ENCODE results near the gene ELMO2.

Gene ELMO2

GRCh38 chr20:46354920-46355654 lies 51.3 kb downstream of the ELMO2 start:
- no peaks in the 10 kb centered on the region for H3K27me3 Mint-ChIP-seq (ENCODE audit: low read depth)
- H3K36me3 Mint-ChIP-seq (ENCODE audit: low read depth) = peaks cover 13% of the 10 kb centered on the region
- peaks cover 31% of the 10 kb centered on the region for H3K4me1 Mint-ChIP-seq
- H3K4me3 Mint-ChIP-seq = no peak overlapping the region
- no peak overlapping the region for H3K27ac Mint-ChIP-seq
- no peak for TF ChIP-seq CTCF (IDR thresholded peaks at IDR 0.05; ENCODE audit: unreplicated experiment in 3 of 3)
- no peaks in the 10 kb centered on the region for H3K9me3 Mint-ChIP-seq

GRCh38 chr20:46354207-46354555 lies 52.2 kb downstream of the ELMO2 start:
- TF ChIP-seq CTCF (IDR thresholded peaks at IDR 0.05; ENCODE audit: unreplicated experiment in 3 of 3) = no peak
- no peaks in the 10 kb centered on the region for H3K27me3 Mint-ChIP-seq (ENCODE audit: low read depth)

GRCh38 chr20:46353500-46354206 lies 52.8 kb downstream of the ELMO2 start:
- no peak overlapping the region for H3K27ac Mint-ChIP-seq
- TF ChIP-seq CTCF (IDR thresholded peaks at IDR 0.05; ENCODE audit: unreplicated experiment in 3 of 3) = no peak
- no peaks in the 10 kb centered on the region for H3K27me3 Mint-ChIP-seq (ENCODE audit: low read depth)
- no peak overlapping the region for H3K4me3 Mint-ChIP-seq
- peaks cover 13% of the 10 kb centered on the region for H3K36me3 Mint-ChIP-seq (ENCODE audit: low read depth)
- H3K9me3 Mint-ChIP-seq = no peaks in the 10 kb centered on the region
- peaks cover 30% of the 10 kb centered on the region for H3K4me1 Mint-ChIP-seq

More at GRCh38 chr20:46354207-46354555, 52.2 kb downstream of the ELMO2 start:
- peaks cover 28% of the 10 kb centered on the region for H3K4me1 Mint-ChIP-seq
- no peak overlapping the region for H3K4me3 Mint-ChIP-seq
- no peak overlapping the region for H3K27ac Mint-ChIP-seq
- peaks cover 13% of the 10 kb centered on the region for H3K36me3 Mint-ChIP-seq (ENCODE audit: low read depth)
- H3K9me3 Mint-ChIP-seq = no peaks in the 10 kb centered on the region

- Mint-ChIP-seq H3K27ac (no peak overlapping the region), H3K4me3 (no peak overlapping the region), H3K36me3 (ENCODE audit: low read depth) (peaks cover 13% of the 10 kb centered on the region), H3K9me3 (no peaks in the 10 kb centered on the region), H3K27me3 (ENCODE audit: low read depth) (no peaks in the 10 kb centered on the region), H3K4me1 (peaks cover 36% of the 10 kb centered on the region)
- no peak for TF ChIP-seq CTCF (IDR thresholded peaks at IDR 0.05; ENCODE audit: unreplicated experiment in 3 of 3)
These were observed 54.0 kb downstream of the ELMO2 start for GRCh38 chr20:46352370-46352938.

- peaks cover 36% of the 10 kb centered on the region for H3K4me1 Mint-ChIP-seq
- peaks cover 13% of the 10 kb centered on the region for H3K36me3 Mint-ChIP-seq (ENCODE audit: low read depth)
- H3K27me3 Mint-ChIP-seq (ENCODE audit: low read depth) = no peaks in the 10 kb centered on the region
- no peaks in the 10 kb centered on the region for H3K9me3 Mint-ChIP-seq
- H3K4me3 Mint-ChIP-seq = no peak overlapping the region
- peak overlapping the region in 2 of 3 experiments; percentile 56 to 82 for H3K27ac Mint-ChIP-seq
- TF ChIP-seq CTCF (IDR thresholded peaks at IDR 0.05; ENCODE audit: unreplicated experiment in 3 of 3) = no peak
These were observed 54.9 kb downstream of the ELMO2 start for GRCh38 chr20:46351357-46352058.

Data from nephron (organoid).